Mesendoderm (in vitro differentiated cells): ENCODE data around the gene ARAP2.

ENCODE experiments used
- DNase-seq: peaks from one replicate; pipeline ENCODE4 v3.0.0; 2013
- H2AK5ac ChIP-seq: 2 replicates; pipeline ENCODE4 v1.6.1; 2013; ENCODE audit warnings: low read length, inconsistent platforms
- H2BK120ac ChIP-seq: 2 replicates; pipeline ENCODE4 v1.6.1; 2013; ENCODE audit warnings: low read depth, mild to moderate bottlenecking, low read length, moderate library complexity, mixed read lengths
- H2BK15ac ChIP-seq: replicated peaks from 2 replicates; pipeline ENCODE4 v1.6.1; 2013; ENCODE audit warnings: low read depth, mild to moderate bottlenecking, moderate library complexity
- H2BK5ac ChIP-seq: 2 replicates; pipeline ENCODE4 v1.6.1; 2013; ENCODE audit warnings: low read length, inconsistent platforms
- H3K18ac ChIP-seq: 2 replicates; pipeline ENCODE4 v1.6.1; 2013; ENCODE audit warnings: mild to moderate bottlenecking, low read length, mixed read lengths
- H3K23ac ChIP-seq: one replicate; pipeline ENCODE4 v1.6.1; 2013; ENCODE audit warnings: low read length
- H3K27ac ChIP-seq: 2 replicates; pipeline ENCODE4 v1.5.1; 2013; ENCODE audit warnings: low read depth, mild to moderate bottlenecking, inconsistent platforms, low read length, moderate library complexity
- H3K27me3 ChIP-seq: 2 replicates; pipeline ENCODE4 v1.6.1; 2013; ENCODE audit warnings: low read length, control low read depth, mild to moderate bottlenecking, inconsistent platforms; ENCODE audit not compliant: insufficient read depth, poor library complexity
- H3K36me3 ChIP-seq: 2 replicates; pipeline ENCODE4 v1.6.1; 2013; ENCODE audit warnings: low read length, inconsistent platforms; ENCODE audit not compliant: control insufficient read depth, insufficient read depth
- H3K4ac ChIP-seq: one replicate; pipeline ENCODE4 v1.6.1; 2013; ENCODE audit warnings: low read depth, mild to moderate bottlenecking, low read length, moderate library complexity
- H3K4me1 ChIP-seq: 2 replicates; pipeline ENCODE4 v1.6.1; 2013; ENCODE audit warnings: low read depth, low read length, inconsistent platforms; ENCODE audit not compliant: control insufficient read depth
- H3K4me2 ChIP-seq: 2 replicates; pipeline ENCODE4 v1.6.1; 2013; ENCODE audit warnings: low read length
- H3K4me3 ChIP-seq: 2 replicates; pipeline ENCODE4 v1.5.1; 2013; ENCODE audit warnings: mild to moderate bottlenecking, low read length
- H3K56ac ChIP-seq: one replicate; pipeline ENCODE4 v1.6.1; 2013; ENCODE audit warnings: low read length
- H3K79me1 ChIP-seq: 2 replicates; pipeline ENCODE4 v1.6.1; 2013; ENCODE audit warnings: low read length, inconsistent platforms
- H3K79me2 ChIP-seq: 2 replicates; pipeline ENCODE4 v1.6.1; 2013; ENCODE audit warnings: mild to moderate bottlenecking, low read length; ENCODE audit not compliant: control insufficient read depth, insufficient read depth
- H3K9ac ChIP-seq: 2 replicates; pipeline ENCODE4 v1.6.1; 2013; ENCODE audit warnings: low read length, inconsistent platforms
- H4K5ac ChIP-seq: one replicate; pipeline ENCODE4 v1.6.1; 2013; ENCODE audit warnings: low read length
- H4K8ac ChIP-seq: one replicate; pipeline ENCODE4 v1.6.1; 2013; ENCODE audit warnings: low read depth, mild to moderate bottlenecking, control low read depth, low read length, moderate library complexity
- WGBS: extraction: QIAGEN DNeasy Blood & Tissue Kit; methylation state at CpG from one replicate; pipeline ENCODE4 v1.1.7; 2013; ENCODE audit warnings: low lambda C conversion rate, missing lambda C conversion rate; ENCODE audit not compliant: insufficient coverage; ENCODE audit errors: extremely low coverage; 5-methylcytosine and 5-hydroxymethylcytosine counted together

Gene ARAP2

DNA sequence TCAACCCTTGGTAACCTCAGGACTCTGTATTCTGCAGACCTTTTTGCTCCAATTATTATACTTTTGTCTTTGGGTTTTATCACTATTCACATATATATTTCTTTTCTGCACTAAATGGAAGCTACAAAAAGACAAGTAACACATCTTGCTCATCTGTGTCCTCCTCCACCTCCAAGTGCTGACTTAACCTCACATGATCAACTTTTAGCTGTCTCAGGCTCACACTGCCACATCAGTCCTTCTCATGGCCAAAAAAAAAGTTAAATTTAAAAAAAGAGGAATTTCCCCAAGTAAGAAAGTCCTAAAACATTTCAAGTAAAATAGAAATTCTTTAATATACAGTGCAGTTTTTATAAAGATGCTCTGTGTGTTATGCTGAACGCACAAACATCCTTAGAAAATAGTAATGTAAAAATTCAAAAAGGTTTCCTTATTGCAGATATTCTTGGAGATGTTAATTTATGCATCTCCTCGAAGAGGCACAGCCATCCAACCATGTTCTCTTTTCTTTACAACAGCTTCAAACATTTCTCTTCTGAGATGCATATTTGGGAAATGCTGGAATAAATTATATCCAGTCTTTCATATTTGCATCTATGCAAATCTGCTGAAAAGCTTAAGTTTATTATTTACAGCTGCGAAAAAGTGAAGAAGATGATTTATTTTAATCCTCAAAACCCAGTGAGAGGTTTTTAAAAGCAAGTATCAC lies 37.6 kb downstream of the ARAP2 start:
- Histone ChIP-seq H2AK5ac (no peak overlapping the region), H3K4me3 (no peak overlapping the region), H3K79me2 (no peaks in the 10 kb centered on the region), H4K5ac (no peak overlapping the region), H3K4me2 (no peak overlapping the region), H3K4me1 (no peaks in the 10 kb centered on the region), H3K36me3 (no peaks in the 10 kb centered on the region), H3K18ac (no peak overlapping the region), H3K27ac (no peak overlapping the region), H2BK120ac (no peak overlapping the region), H3K9ac (no peak overlapping the region), H2BK5ac (no peak overlapping the region), H3K79me1 (no peaks in the 10 kb centered on the region), H3K23ac (no peak overlapping the region), H3K4ac (no peak overlapping the region), H4K8ac (no peak overlapping the region), H2BK15ac (no peak overlapping the region), H3K27me3 (no peaks in the 10 kb centered on the region), H3K56ac (no peak overlapping the region)
- DNase-seq, result no peak
- WGBS, result no CpG with 5 or more reads among the region's 3 CpGs

DNA sequence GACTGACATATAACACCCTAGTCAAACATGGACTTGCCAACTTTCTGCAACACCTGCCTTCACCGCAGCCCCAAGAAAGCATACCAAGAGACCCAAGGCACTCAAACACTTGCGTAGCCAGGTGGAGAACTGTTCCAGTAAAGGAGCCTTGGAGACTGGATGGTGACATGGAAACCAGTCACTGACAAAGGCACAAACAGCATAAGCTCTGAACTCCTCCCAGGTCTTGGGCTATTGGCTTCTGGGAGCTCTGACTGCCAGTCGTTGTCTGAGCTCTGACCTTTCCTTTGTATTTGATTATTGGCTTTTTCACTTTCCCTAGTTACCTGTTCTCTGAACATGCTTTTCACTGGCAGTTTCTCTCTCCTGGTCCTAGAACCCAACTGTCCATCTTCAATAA lies 38.3 kb downstream of the ARAP2 start:
- Histone ChIP-seq H3K4me1 (no peaks in the 10 kb centered on the region), H4K8ac (no peak overlapping the region), H3K4me2 (no peak overlapping the region), H2AK5ac (no peak overlapping the region), H3K36me3 (no peaks in the 10 kb centered on the region), H2BK15ac (no peak overlapping the region), H3K9ac (no peak overlapping the region), H3K79me1 (no peaks in the 10 kb centered on the region), H3K56ac (no peak overlapping the region), H3K23ac (no peak overlapping the region), H3K4ac (no peak overlapping the region), H2BK120ac (no peak overlapping the region), H3K79me2 (no peaks in the 10 kb centered on the region), H4K5ac (no peak overlapping the region), H2BK5ac (no peak overlapping the region), H3K27ac (no peak overlapping the region), H3K27me3 (no peaks in the 10 kb centered on the region), H3K4me3 (no peak overlapping the region), H3K18ac (no peak overlapping the region)
- peak; percentile 14 for DNase-seq
- no CpG with 5 or more reads among the region's 3 CpGs for WGBS

DNA sequence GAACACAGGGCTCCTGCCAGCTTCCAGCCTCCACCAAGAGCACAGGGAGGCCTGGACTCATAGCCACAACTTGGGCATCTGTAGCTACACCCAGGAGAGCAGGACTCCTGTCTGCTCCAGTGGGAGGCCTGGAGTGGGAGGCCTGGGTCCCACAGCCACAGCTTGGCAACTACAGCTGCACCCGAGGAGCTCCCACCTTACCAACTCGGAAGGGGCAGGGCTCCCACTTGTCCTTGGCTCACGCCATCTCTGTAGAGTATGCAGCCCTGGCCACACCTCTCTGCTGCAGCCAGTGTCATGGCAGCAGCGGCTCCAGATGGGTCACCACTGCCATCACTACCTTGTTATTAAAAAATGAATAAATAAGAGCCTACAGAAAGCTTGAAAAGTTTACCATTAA lies 45.5 kb downstream of the ARAP2 start:
- H3K4me1 ChIP-seq, result no peaks in the 10 kb centered on the region
- H3K4me3 ChIP-seq, result no peak overlapping the region
- H2AK5ac ChIP-seq, result no peak overlapping the region
- WGBS, result no CpG with 5 or more reads among the region's 4 CpGs
- no peak overlapping the region for H3K18ac ChIP-seq
- H3K79me2 ChIP-seq, result no peaks in the 10 kb centered on the region
- no peak for DNase-seq
- no peak overlapping the region for H2BK120ac ChIP-seq
- no peak overlapping the region for H3K9ac ChIP-seq
- no peak overlapping the region for H4K5ac ChIP-seq
- H3K4ac ChIP-seq, result no peak overlapping the region
- no peak overlapping the region for H2BK5ac ChIP-seq
- no peak overlapping the region for H3K27ac ChIP-seq
- H3K36me3 ChIP-seq, result no peaks in the 10 kb centered on the region
- H3K4me2 ChIP-seq, result no peak overlapping the region
- H2BK15ac ChIP-seq, result no peak overlapping the region
- H3K56ac ChIP-seq, result no peak overlapping the region
- H3K27me3 ChIP-seq, result no peaks in the 10 kb centered on the region
- H4K8ac ChIP-seq, result no peak overlapping the region
- no peak overlapping the region for H3K23ac ChIP-seq
- no peaks in the 10 kb centered on the region for H3K79me1 ChIP-seq

DNA sequence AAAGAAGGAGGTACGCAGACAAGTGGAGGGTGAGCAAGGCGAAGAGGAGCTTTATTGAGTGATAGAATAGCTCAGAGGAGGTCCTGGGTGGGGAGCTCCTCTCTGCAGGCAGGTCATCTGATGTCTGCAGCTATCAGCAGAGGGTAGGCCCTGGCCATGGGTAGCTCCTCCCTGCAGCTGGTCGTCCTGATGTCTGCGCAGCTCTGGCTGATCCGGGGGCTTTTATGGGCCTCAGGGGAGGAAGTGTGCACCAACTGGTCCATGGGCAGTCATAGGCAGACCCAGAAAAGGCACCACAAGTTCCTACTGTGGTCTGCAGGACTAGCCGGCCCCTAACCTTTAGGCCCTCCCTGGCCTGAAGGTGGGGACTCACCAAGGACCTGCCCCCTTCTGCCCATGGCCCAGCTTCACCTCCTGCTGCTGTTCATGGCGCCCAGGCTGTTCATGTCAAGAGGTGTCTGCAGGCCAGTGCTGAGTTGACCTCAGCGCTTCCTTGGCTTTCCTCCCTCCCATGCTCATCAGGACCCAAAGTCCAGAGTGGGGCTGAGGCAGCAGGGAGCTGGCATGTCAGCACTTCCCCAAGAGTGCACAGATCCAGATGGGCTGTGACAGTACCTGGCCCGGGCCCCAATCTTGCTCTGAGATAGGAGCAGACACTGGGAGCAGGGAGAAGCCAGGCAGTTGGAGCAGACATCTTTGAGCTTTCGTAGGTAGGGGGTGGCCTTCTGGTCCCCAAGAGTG lies 46.1 kb downstream of the ARAP2 start:
- no peaks in the 10 kb centered on the region for H3K79me2 ChIP-seq
- no peak overlapping the region for H4K5ac ChIP-seq
- WGBS, result no CpG with 5 or more reads among the region's 10 CpGs
- no peak overlapping the region for H2AK5ac ChIP-seq
- no peaks in the 10 kb centered on the region for H3K27me3 ChIP-seq
- H3K4me1 ChIP-seq, result no peaks in the 10 kb centered on the region
- H3K4me3 ChIP-seq, result no peak overlapping the region
- no peak overlapping the region for H3K23ac ChIP-seq
- no peak overlapping the region for H2BK5ac ChIP-seq
- no peak for DNase-seq
- no peak overlapping the region for H2BK15ac ChIP-seq
- no peak overlapping the region for H3K18ac ChIP-seq
- no peak overlapping the region for H4K8ac ChIP-seq
- H3K56ac ChIP-seq, result no peak overlapping the region
- H3K79me1 ChIP-seq, result no peaks in the 10 kb centered on the region
- H3K9ac ChIP-seq, result no peak overlapping the region
- no peak overlapping the region for H3K27ac ChIP-seq
- H3K4me2 ChIP-seq, result no peak overlapping the region
- no peak overlapping the region for H2BK120ac ChIP-seq
- H3K36me3 ChIP-seq, result no peaks in the 10 kb centered on the region
- no peak overlapping the region for H3K4ac ChIP-seq

DNA sequence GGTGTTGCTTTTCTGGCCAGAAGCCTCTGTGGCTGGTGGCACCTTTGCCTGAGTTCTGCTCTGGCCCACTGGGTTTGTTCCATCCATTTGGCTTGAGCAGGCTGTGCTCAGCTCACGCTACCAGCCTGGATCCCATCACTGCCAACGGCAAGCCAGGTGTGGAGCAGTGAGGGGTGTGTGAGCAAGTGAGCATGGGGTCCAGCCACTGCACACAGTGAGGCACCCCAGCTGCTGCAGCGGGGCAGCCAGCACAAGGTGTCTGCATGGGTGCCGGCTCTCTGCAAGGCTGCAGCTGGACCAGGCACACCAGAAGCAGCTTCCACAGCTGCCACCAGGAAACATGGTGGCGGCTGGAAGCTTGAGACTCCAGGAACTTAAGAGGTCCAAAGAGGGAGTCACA lies 46.8 kb downstream of the ARAP2 start:
- Histone ChIP-seq H2BK120ac (no peak overlapping the region), H2BK15ac (no peak overlapping the region), H3K23ac (no peak overlapping the region), H3K27ac (no peak overlapping the region), H3K4me2 (no peak overlapping the region), H3K4me3 (no peak overlapping the region), H3K4me1 (no peaks in the 10 kb centered on the region), H3K27me3 (no peaks in the 10 kb centered on the region), H3K18ac (no peak overlapping the region), H3K4ac (no peak overlapping the region), H3K79me1 (no peaks in the 10 kb centered on the region), H2AK5ac (no peak overlapping the region), H4K8ac (no peak overlapping the region), H3K9ac (no peak overlapping the region), H2BK5ac (no peak overlapping the region), H4K5ac (no peak overlapping the region), H3K36me3 (no peaks in the 10 kb centered on the region), H3K79me2 (no peaks in the 10 kb centered on the region), H3K56ac (no peak overlapping the region)
- DNase-seq, result no peak
- no CpG with 5 or more reads among the region's 5 CpGs for WGBS
